Ectodermal cell (in vitro differentiated cells): ENCODE data around the gene CEP95.

Source experiments
- H3K27ac ChIP-seq: 2 replicates; pipeline ENCODE4 v1.7.0; 2013; ENCODE audit warnings: mild to moderate bottlenecking, low read depth, low read length; ENCODE audit not compliant: insufficient read depth, poor library complexity, severe bottlenecking
- H3K27me3 ChIP-seq: 2 replicates; pipeline ENCODE4 v1.7.0; 2013; ENCODE audit warnings: mild to moderate bottlenecking, low read length; ENCODE audit not compliant: insufficient read depth, control insufficient read depth, poor library complexity, severe bottlenecking
- H3K36me3 ChIP-seq: one replicate; pipeline ENCODE4 v1.7.0; 2013; ENCODE audit warnings: low read length; ENCODE audit not compliant: control insufficient read depth, insufficient read depth
- H3K4me1 ChIP-seq: one replicate; pipeline ENCODE4 v1.7.0; 2013; ENCODE audit warnings: low read length; ENCODE audit not compliant: control insufficient read depth, insufficient read depth
- H3K4me3 ChIP-seq: 2 replicates; pipeline ENCODE4 v1.7.0; 2013; ENCODE audit warnings: low read depth, low read length, control low read depth; ENCODE audit not compliant: insufficient read depth
- H3K9me3 ChIP-seq: 2 replicates; pipeline ENCODE4 v1.7.0; 2013; ENCODE audit warnings: mild to moderate bottlenecking, low read length, moderate library complexity; ENCODE audit not compliant: control insufficient read depth
- WGBS, 2 experiments: methylation state at CpG; one replicate each; pipeline ENCODE4 v1.1.7; 2013; ENCODE audit warnings: missing lambda C conversion rate in 2 of 2; 5-methylcytosine and 5-hydroxymethylcytosine counted together

Gene CEP95

DNA sequence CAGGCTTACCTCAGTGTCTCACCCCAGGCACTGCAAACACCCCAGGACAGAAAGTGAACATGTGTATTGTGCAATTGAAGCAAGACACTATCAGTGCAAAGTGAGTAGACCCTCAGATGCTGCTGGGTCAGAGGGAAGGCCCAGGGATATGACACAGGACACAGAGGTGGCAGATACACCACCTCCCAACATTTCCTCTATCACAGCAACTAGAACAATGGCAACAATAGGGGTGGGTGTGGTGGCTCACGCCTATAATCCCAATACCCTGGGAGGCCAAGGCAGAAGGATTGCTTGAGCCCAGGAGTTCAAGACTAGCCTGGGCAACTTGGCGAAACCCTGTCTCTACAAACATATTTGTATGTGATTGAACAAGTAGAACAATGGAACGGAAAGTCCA is 35.3 kb upstream of the CEP95 start:
- H3K27ac ChIP-seq: no peak overlapping the region
- H3K4me3 ChIP-seq: no peak overlapping the region
- H3K36me3 ChIP-seq: no peaks in the 10 kb centered on the region
- WGBS, 2 experiments: 92 to 94% methylated on average over 2 to 3 of the region's 3 CpGs
- no peaks in the 10 kb centered on the region for H3K27me3 ChIP-seq
- H3K9me3 ChIP-seq: no peaks in the 10 kb centered on the region
- H3K4me1 ChIP-seq: no peaks in the 10 kb centered on the region

DNA sequence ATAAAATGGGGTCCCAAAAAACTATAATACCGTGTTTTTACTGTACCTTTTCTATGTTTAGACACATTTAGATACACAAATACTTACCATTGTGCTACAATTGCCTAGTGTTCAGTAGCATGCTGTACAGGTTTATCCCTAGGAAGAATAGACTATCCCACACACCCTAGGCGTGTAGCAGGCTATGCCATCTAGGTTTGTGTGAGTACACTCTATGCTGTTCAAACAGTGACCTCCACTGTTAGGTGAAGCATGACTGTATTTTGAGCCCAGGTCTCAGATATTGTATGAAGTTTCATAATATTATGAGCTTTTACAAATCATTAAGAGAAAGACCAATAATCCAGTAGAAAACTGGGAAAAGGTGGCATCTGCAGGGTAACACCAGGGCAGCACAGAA is 34.2 kb upstream of the CEP95 start:
- no peaks in the 10 kb centered on the region for H3K4me1 ChIP-seq
- WGBS, 2 experiments: 93 to 97% methylated on average over 2 of the region's 2 CpGs
- no peak overlapping the region for H3K27ac ChIP-seq
- H3K4me3 ChIP-seq: no peak overlapping the region
- no peaks in the 10 kb centered on the region for H3K36me3 ChIP-seq
- H3K27me3 ChIP-seq: no peaks in the 10 kb centered on the region
- H3K9me3 ChIP-seq: no peaks in the 10 kb centered on the region

DNA sequence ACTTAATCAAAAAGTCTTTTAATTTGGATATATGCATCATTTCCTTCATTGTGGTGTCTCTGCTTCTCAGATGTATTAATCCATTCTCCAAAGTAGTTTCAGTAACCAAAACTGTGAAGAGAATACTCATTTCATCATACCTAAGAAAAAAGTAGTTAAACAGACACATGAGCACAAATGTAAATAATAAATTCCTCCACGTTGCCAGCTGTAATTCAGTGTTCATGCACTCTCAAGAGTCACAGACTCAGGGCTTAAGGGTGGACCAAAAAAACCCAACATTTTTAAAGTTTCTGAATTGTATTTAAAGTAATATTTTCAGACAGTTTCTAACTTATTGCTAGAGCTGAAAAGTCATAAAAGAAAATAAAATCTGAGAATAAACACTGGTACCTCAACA is 28.9 kb upstream of the CEP95 start:
- H3K27me3 ChIP-seq: no peaks in the 10 kb centered on the region
- H3K36me3 ChIP-seq: peaks cover 17% of the 10 kb centered on the region
- H3K4me1 ChIP-seq: no peaks in the 10 kb centered on the region
- H3K9me3 ChIP-seq: no peaks in the 10 kb centered on the region
- H3K4me3 ChIP-seq: no peak overlapping the region
- H3K27ac ChIP-seq: no peak overlapping the region
- 95 to 100% methylated on average over 1 of the region's 1 CpG for WGBS, 2 experiments

DNA sequence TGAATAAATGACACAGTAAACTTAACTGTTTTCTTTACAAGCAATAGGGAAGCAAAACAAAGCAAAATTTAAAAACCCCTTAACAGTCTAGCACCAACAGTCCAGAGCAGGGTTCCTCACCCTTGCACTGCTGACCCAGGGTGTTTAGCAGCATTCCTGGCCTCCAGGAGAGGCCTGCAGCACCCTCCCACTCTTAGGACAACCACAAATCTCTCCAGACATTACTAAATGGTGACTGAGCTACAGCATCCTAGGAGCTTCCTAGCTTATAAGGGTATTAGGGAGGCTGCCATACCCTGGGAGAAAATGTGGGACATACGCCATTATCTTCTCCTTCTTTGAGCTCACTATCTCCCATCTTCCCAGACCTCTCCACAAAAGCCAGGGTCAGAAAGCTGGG is 25.8 kb upstream of the CEP95 start:
- H3K27ac ChIP-seq: no peak overlapping the region
- no peaks in the 10 kb centered on the region for H3K9me3 ChIP-seq
- WGBS, 2 experiments: 86 to 95% methylated on average over 1 of the region's 1 CpG
- no peaks in the 10 kb centered on the region for H3K4me1 ChIP-seq
- no peaks in the 10 kb centered on the region for H3K27me3 ChIP-seq
- no peak overlapping the region for H3K4me3 ChIP-seq
- peaks cover 29% of the 10 kb centered on the region for H3K36me3 ChIP-seq

DNA sequence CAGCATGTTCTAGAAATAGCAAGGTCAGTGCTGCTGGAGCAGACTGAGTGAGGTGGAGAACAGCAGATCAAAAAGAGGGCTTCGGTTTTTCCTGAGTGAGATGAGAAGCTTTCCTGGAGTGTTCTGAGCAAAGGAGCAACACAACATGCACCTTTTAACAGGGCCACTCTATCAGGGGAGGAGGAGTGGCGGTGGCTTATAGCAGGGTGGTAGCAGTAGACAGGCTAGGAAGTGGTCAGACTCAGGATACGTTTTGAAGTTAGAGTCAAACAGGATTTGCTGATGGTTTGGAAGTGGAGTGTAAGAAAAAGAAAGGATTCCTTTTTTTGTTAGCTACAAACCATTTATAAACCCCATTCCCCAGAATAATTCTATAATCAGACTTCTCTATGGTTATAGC is 22.4 kb upstream of the CEP95 start:
- Histone ChIP-seq H3K4me1 (no peaks in the 10 kb centered on the region), H3K27ac (no peak overlapping the region), H3K36me3 (peaks cover 30% of the 10 kb centered on the region), H3K9me3 (no peaks in the 10 kb centered on the region), H3K4me3 (no peak overlapping the region), H3K27me3 (no peaks in the 10 kb centered on the region)
- 95 to 96% methylated on average over 3 of the region's 3 CpGs for WGBS, 2 experiments

DNA sequence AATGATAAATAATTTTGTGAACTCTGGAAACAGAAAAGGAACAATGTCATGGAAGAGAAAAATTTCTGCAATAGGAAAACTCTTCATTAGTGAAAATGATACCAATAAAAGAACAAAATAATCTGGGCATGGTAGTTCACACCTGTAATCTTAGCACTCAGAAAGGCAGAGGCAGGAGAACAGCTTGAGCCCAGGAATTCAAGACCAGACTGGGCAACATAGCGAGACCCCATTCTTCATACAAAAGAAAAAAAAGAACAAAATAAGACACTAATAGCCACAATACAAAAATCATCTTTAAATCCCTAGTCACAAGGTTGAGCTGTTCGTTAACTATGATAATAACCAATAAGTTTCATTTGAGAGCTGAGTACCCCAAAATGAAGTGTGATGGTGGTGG is 18.5 kb upstream of the CEP95 start:
- peaks cover 30% of the 10 kb centered on the region for H3K36me3 ChIP-seq
- H3K27me3 ChIP-seq: no peaks in the 10 kb centered on the region
- H3K27ac ChIP-seq: no peak overlapping the region
- H3K4me3 ChIP-seq: no peak overlapping the region
- 94 to 100% methylated on average over 1 of the region's 2 CpGs for WGBS, 2 experiments
- no peaks in the 10 kb centered on the region for H3K9me3 ChIP-seq
- H3K4me1 ChIP-seq: no peaks in the 10 kb centered on the region

DNA sequence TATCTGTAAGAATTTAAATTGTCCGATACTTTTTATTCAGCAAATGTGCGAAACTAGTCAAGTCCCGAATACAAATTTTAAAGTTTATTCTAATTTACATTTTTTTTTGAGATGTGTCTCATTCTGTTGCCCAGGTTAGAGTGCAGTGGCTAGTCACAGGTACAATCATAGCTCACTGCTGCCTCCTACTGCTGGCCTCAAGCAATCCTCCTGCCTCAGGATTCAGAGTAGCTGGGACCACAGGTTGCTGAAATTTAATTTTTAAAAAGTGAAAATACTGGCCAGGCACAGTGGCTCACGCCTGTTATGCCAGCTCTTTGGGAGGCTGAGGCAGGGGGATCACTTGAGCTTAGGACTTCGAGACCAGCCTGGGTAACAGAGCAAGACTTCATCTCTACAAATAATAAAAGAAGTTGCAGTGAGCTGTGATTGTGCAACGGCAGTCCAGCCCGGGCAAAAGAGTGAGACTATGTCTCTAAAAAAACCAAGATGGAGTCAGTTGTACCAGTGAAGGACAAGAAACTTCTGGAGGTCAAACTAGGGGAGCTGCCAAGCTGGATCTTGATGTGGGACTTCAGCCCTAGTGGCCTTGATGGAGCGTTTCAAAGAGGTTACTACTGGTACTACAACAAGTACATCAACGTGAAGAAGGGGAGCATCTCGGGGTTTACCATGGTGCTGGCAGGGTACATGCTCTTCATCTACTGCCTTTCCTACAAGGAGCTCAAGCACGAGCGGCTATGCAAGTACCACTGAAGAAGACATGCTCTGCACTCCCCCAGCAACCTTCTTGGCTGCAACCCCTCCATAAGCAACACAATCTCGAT is 15.5 kb upstream of the CEP95 start:
- Histone ChIP-seq H3K4me1 (no peaks in the 10 kb centered on the region), H3K27ac (no peak overlapping the region), H3K9me3 (no peaks in the 10 kb centered on the region), H3K27me3 (no peaks in the 10 kb centered on the region), H3K36me3 (peaks cover 19% of the 10 kb centered on the region), H3K4me3 (no peak overlapping the region)
- WGBS, 2 experiments: 95% methylated on average over 13 of the region's 13 CpGs

DNA sequence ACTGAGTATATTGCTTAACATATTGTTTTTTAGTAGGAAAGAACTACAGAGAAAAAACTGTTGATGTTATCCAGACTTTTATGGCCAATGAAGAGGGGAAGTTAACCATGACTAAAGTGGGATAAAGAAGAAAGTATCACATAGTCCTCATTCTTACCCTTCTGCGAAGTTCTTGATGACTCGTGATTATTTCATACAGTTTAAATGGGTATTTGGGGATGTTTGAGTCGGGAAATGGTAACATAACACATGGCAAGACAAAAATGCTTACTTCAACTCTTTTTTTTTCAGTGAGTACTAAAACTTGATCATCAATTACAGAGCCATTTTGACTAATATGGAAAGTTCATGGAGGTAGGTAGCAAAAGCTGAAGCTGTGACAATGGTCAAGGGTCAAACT is 14.8 kb upstream of the CEP95 start:
- no peaks in the 10 kb centered on the region for H3K27me3 ChIP-seq
- WGBS, 2 experiments: 98 to 100% methylated on average over 1 to 3 of the region's 3 CpGs
- H3K4me1 ChIP-seq: no peaks in the 10 kb centered on the region
- H3K36me3 ChIP-seq: peaks cover 19% of the 10 kb centered on the region
- no peak overlapping the region for H3K27ac ChIP-seq
- H3K4me3 ChIP-seq: no peak overlapping the region
- H3K9me3 ChIP-seq: no peaks in the 10 kb centered on the region

DNA sequence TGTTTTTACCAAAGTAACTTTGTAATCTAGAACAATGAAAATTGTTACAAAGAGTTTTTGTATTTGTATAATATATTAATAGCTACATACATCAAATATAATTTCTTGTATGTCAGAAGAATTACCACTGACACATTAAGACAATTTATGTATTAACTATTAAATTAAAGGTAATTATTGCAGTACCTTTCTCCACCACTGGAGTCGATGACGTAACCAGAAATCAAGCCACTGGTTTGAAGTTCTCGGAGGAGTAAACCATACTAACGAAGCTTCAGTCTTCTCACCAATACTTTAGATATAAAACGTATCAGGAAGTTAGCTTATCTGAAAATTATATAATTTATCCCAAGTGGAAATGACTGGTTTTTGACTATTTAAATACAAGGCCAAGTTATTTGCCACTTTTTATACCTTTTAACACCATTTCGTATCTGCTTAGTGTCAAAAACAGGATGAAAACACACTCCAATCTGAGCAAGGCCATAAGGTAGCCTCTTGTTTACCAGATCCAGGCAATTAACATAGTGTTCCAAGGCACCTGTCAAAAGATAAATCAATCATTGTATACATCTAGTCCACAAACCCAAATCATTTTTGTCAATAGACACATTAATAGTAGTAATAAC is 14.2 kb upstream of the CEP95 start:
- Histone ChIP-seq H3K27ac (no peak overlapping the region), H3K9me3 (no peaks in the 10 kb centered on the region), H3K27me3 (no peaks in the 10 kb centered on the region), H3K36me3 (peaks cover 19% of the 10 kb centered on the region), H3K4me1 (no peaks in the 10 kb centered on the region), H3K4me3 (no peak overlapping the region)
- WGBS, 2 experiments: 86 to 94% methylated on average over 4 to 6 of the region's 6 CpGs

DNA sequence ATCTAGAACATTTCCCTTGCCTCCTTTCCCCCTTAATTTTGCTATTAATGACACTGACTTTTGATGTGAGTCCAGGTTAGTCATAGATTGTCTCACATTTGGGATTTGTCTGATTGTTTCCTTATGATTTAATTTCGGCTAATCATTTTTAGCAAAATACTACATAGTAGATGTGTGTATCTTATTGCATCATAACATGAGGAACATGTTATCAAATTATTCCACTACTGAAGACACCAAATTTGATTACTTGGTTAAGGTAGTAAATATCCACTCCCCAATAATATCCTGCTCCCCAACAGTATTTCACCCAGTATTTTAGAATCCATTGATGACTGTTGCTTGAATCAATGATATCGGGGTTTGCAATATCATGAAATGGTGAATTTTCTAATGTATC is 12.7 kb upstream of the CEP95 start:
- H3K4me1 ChIP-seq: no peaks in the 10 kb centered on the region
- no peaks in the 10 kb centered on the region for H3K27me3 ChIP-seq
- peaks cover 19% of the 10 kb centered on the region for H3K36me3 ChIP-seq
- 89% methylated on average over 1 of the region's 2 CpGs; no CpG with 5 or more reads in 1 of the 2 experiments for WGBS, 2 experiments
- H3K27ac ChIP-seq: no peak overlapping the region
- no peaks in the 10 kb centered on the region for H3K9me3 ChIP-seq
- H3K4me3 ChIP-seq: no peak overlapping the region
